ENCODE data around the gene DOCK6.

DNA sequence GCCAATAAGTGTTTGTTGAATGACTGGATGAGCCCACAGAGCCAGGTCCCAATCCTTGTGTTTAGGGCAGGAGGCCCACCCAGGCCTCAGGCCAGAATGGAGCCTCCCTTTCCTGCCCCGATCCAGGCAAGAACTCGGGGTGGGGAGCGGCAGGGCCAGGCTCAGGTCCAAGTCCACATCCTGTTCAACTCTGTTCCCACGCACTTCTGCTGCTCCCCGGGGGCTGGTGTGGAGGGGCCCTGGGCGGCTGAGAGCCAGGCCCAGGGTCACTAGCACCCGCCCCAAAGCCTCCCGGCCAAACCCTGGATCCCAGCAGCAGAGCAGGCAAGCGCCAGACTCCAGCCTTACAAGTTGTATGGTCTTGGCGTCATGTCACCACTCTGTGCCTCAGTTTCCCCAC is 14.9 kb downstream of the DOCK6 start:
- TF ChIP-seq, protein P1, sequence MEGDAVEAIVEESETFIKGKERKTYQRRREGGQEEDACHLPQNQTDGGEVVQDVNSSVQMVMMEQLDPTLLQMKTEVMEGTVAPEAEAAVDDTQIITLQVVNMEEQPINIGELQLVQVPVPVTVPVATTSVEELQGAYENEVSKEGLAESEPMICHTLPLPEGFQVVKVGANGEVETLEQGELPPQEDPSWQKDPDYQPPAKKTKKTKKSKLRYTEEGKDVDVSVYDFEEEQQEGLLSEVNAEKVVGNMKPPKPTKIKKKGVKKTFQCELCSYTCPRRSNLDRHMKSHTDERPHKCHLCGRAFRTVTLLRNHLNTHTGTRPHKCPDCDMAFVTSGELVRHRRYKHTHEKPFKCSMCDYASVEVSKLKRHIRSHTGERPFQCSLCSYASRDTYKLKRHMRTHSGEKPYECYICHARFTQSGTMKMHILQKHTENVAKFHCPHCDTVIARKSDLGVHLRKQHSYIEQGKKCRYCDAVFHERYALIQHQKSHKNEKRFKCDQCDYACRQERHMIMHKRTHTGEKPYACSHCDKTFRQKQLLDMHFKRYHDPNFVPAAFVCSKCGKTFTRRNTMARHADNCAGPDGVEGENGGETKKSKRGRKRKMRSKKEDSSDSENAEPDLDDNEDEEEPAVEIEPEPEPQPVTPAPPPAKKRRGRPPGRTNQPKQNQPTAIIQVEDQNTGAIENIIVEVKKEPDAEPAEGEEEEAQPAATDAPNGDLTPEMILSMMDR (IDR thresholded peaks at IDR 0.05) = no peak
- TF ChIP-seq ZNF121 (CRISPR knock-in tag; IDR thresholded peaks at IDR 0.05) = no peak

Measured in WTC11 (cell line).